WTC11 (cell line): ENCODE results near the gene ARMC9.

Experiments
- ATF2 ChIP-seq: sonication (generic); formaldehyde crosslinking; IDR thresholded peaks from 2 replicates; pipeline ENCODE4 v1.8.1; 2022; ENCODE audit warnings: low read depth, missing genetic modification reagents, borderline replicate concordance
- CREB1 ChIP-seq: sonication (generic); formaldehyde crosslinking; IDR thresholded peaks from 2 replicates; pipeline ENCODE4 v1.8.0; 2023; ENCODE audit warnings: mild to moderate bottlenecking, missing genetic modification reagents
- CTCF ChIP-seq: fragments of 200-600 bp; IDR thresholded peaks from 2 replicates; pipeline ENCODE4 v1.8.0; 2022; ENCODE audit warnings: antibody characterized with exemption
- E2F4 ChIP-seq: sonication (generic); formaldehyde crosslinking; IDR thresholded peaks from 2 replicates; pipeline ENCODE4 v1.8.1; 2022; ENCODE audit warnings: low read depth, mild to moderate bottlenecking, moderate library complexity, missing genetic modification reagents, borderline replicate concordance
- FOXJ3 ChIP-seq: sonication (generic); formaldehyde crosslinking; IDR thresholded peaks from 2 replicates; pipeline ENCODE4 v1.9.0; 2021; ENCODE audit warnings: missing genetic modification reagents, mild to moderate bottlenecking, borderline replicate concordance
- FOXK1 ChIP-seq: sonication (generic); formaldehyde crosslinking; IDR thresholded peaks from 2 replicates; pipeline ENCODE4 v1.8.0; 2022; ENCODE audit warnings: mild to moderate bottlenecking, moderate library complexity, missing genetic modification reagents
- NR2C2 ChIP-seq: sonication (generic); formaldehyde crosslinking; IDR thresholded peaks from 2 replicates; pipeline ENCODE4 v1.8.0; 2022; ENCODE audit warnings: mild to moderate bottlenecking, missing genetic modification reagents
- NR3C1 ChIP-seq: sonication (generic); formaldehyde crosslinking; conservative IDR thresholded peaks from 2 replicates; pipeline ENCODE4 v1.8.1; 2023; ENCODE audit warnings: low read depth, mild to moderate bottlenecking, missing genetic modification reagents
- SP1 ChIP-seq: sonication (generic); formaldehyde crosslinking; conservative IDR thresholded peaks from 2 replicates; pipeline ENCODE4 v1.8.1; 2022; ENCODE audit warnings: missing genetic modification reagents
- TEAD4 ChIP-seq: sonication (generic); formaldehyde crosslinking; IDR thresholded peaks from 2 replicates; pipeline ENCODE4 v1.8.0; 2022; ENCODE audit warnings: mild to moderate bottlenecking, missing genetic modification reagents
- ZNF263 ChIP-seq: sonication (generic); formaldehyde crosslinking; IDR thresholded peaks from 2 replicates; pipeline ENCODE4 v1.8.1; 2022; ENCODE audit warnings: low read depth, mild to moderate bottlenecking, moderate library complexity, missing genetic modification reagents
- ZNF281 ChIP-seq: sonication (generic); formaldehyde crosslinking; IDR thresholded peaks from 2 replicates; pipeline ENCODE4 v1.8.0; 2023; ENCODE audit warnings: mild to moderate bottlenecking, missing genetic modification reagents

- TF ChIP-seq CTCF (no peak), ATF2 (CRISPR knock-in tag) (no peak), CREB1 (no peak), FOXK1 (CRISPR knock-in tag) (no peak), ZNF281 (CRISPR knock-in tag) (no peak), TEAD4 (CRISPR knock-in tag) (no peak), ZNF263 (CRISPR knock-in tag) (no peak), NR2C2 (CRISPR knock-in tag) (no peak), NR3C1 (CRISPR knock-in tag) (no peak), E2F4 (no peak), SP1 (no peak), FOXJ3 (no peak)
Measured at GRCh38 chr2:231295363-231295655, 96.9 kb downstream of the ARMC9 start.
